MM.1S (cell line): Measurements from ENCODE around the gene IGF2.

Experiments used
- DNase-seq: peaks from one replicate; pipeline ENCODE4 v3.0.0-alpha.2; 2015
- H2AFZ ChIP-seq: fragments of 300-600 bp; sonication (generic); 2 replicates; pipeline ENCODE4 v1.6.0; 2016; ENCODE audit warnings: antibody characterized with exemption, low read length
- H3F3A ChIP-seq: fragments of 300-600 bp; sonication (generic); 2 replicates; pipeline ENCODE4 v1.6.1; 2016; ENCODE audit warnings: mild to moderate bottlenecking, antibody characterized with exemption, low read length, moderate library complexity, mixed read lengths; ENCODE audit not compliant: insufficient read depth
- H3K27ac ChIP-seq: fragments of 300-600 bp; sonication (generic); 2 replicates; pipeline ENCODE4 v1.5.1; 2016; ENCODE audit warnings: mild to moderate bottlenecking, low read length
- H3K27me3 ChIP-seq: fragments of 300-600 bp; sonication (generic); replicated peaks from 2 replicates; pipeline ENCODE4 v1.6.0; 2016; ENCODE audit warnings: low read length; ENCODE audit not compliant: insufficient read depth
- H3K36me3 ChIP-seq: fragments of 300-600 bp; sonication (generic); replicated peaks from 2 replicates; pipeline ENCODE4 v1.6.1; 2016; ENCODE audit warnings: mild to moderate bottlenecking, low read length, mixed read lengths; ENCODE audit not compliant: insufficient read depth
- H3K4me1 ChIP-seq: fragments of 300-600 bp; sonication (generic); 2 replicates; pipeline ENCODE4 v1.6.1; 2016; ENCODE audit warnings: low read length, mixed read lengths
- H3K4me2 ChIP-seq: fragments of 300-600 bp; sonication (generic); 2 replicates; pipeline ENCODE4 v1.6.0; 2016; ENCODE audit warnings: low read depth, low read length
- H3K4me3 ChIP-seq: fragments of 300-600 bp; sonication (generic); 2 replicates; pipeline ENCODE4 v1.5.1; 2016; ENCODE audit warnings: low read length, mixed read lengths
- H3K79me2 ChIP-seq: fragments of 300-600 bp; sonication (generic); 2 replicates; pipeline ENCODE4 v1.6.1; 2016; ENCODE audit warnings: mixed run types, low read length, mixed read lengths
- H3K9ac ChIP-seq: fragments of 300-600 bp; sonication (generic); 2 replicates; pipeline ENCODE4 v1.6.1; 2016; ENCODE audit warnings: low read length, mixed read lengths
- H3K9me2 ChIP-seq: fragments of 300-600 bp; sonication (generic); replicated peaks from 2 replicates; pipeline ENCODE4 v1.6.1; 2016; ENCODE audit warnings: mild to moderate bottlenecking, low read length, mixed read lengths; ENCODE audit not compliant: insufficient read depth
- H3K9me3 ChIP-seq: fragments of 300-600 bp; sonication (generic); replicated peaks from 2 replicates; pipeline ENCODE4 v1.6.1; 2016; ENCODE audit warnings: mild to moderate bottlenecking, low read length, mixed read lengths; ENCODE audit not compliant: insufficient read depth
- H4K20me1 ChIP-seq: fragments of 300-600 bp; sonication (generic); 2 replicates; pipeline ENCODE4 v1.6.1; 2016; ENCODE audit warnings: mild to moderate bottlenecking, low read length, moderate library complexity, mixed read lengths; ENCODE audit not compliant: insufficient read depth
- CTCF ChIP-seq: fragments of 300-600 bp; sonication (generic); IDR thresholded peaks from 2 replicates; pipeline ENCODE4 v1.5.1; 2016; ENCODE audit warnings: antibody characterized with exemption, low read length, mixed read lengths
- EZH2 ChIP-seq: fragments of 300-600 bp; sonication (generic); optimal IDR thresholded peaks from 2 replicates; pipeline ENCODE3; 2017; ENCODE audit warnings: low read depth, mild to moderate bottlenecking, antibody characterized with exemption, low read length, mixed read lengths
- EZH2phosphoT487 ChIP-seq: fragments of 300-600 bp; sonication (generic); IDR thresholded peaks from 2 replicates; pipeline ENCODE4 v1.6.1; 2018; ENCODE audit warnings: antibody characterized with exemption, low read length

The IGF2 gene

GRCh38 chr11:2134022-2135010 is 4.9 kb downstream of the IGF2 start:
- Histone ChIP-seq H3K9me2 (no peaks in the 10 kb centered on the region), H3K9ac (no peak overlapping the region), H4K20me1 (no peaks in the 10 kb centered on the region), H2AFZ (no peak overlapping the region), H3F3A (no peaks in the 10 kb centered on the region), H3K4me3 (no peak overlapping the region), H3K27ac (no peak overlapping the region), H3K79me2 (no peaks in the 10 kb centered on the region), H3K4me1 (no peaks in the 10 kb centered on the region), H3K4me2 (no peak overlapping the region), H3K36me3 (no peaks in the 10 kb centered on the region), H3K9me3 (no peaks in the 10 kb centered on the region), H3K27me3 (peaks cover 87% of the 10 kb centered on the region)
- DNase-seq = no peak
- TF ChIP-seq EZH2phosphoT487 (no peak), EZH2 (no peak), CTCF (no peak)

- TF ChIP-seq EZH2 (no peak), EZH2phosphoT487 (no peak), CTCF (no peak)
- no peak for DNase-seq
- H3K9me2 ChIP-seq = no peaks in the 10 kb centered on the region
- peaks cover 95% of the 10 kb centered on the region for H3K27me3 ChIP-seq
- H3K9ac ChIP-seq = no peak overlapping the region
- H2AFZ ChIP-seq = no peak overlapping the region
- no peaks in the 10 kb centered on the region for H3K9me3 ChIP-seq
- H3K79me2 ChIP-seq = no peaks in the 10 kb centered on the region
- H3K4me1 ChIP-seq = no peaks in the 10 kb centered on the region
- no peaks in the 10 kb centered on the region for H3F3A ChIP-seq
- no peak overlapping the region for H3K4me3 ChIP-seq
- H3K36me3 ChIP-seq = no peaks in the 10 kb centered on the region
- no peak overlapping the region for H3K27ac ChIP-seq
- H4K20me1 ChIP-seq = no peaks in the 10 kb centered on the region
- H3K4me2 ChIP-seq = no peak overlapping the region
Measured at GRCh38 chr11:2133241-2134021, 5.8 kb downstream of the IGF2 start.

- H3K27me3 ChIP-seq = peaks cover 96% of the 10 kb centered on the region
- H3K9ac ChIP-seq = no peak overlapping the region
- no peak overlapping the region for H2AFZ ChIP-seq
- H3K27ac ChIP-seq = no peak overlapping the region
- H3K4me3 ChIP-seq = no peak overlapping the region
- DNase-seq = no peak
- H3K9me2 ChIP-seq = no peaks in the 10 kb centered on the region
- no peaks in the 10 kb centered on the region for H3K9me3 ChIP-seq
- H3K4me2 ChIP-seq = no peak overlapping the region
- H3F3A ChIP-seq = no peaks in the 10 kb centered on the region
- H4K20me1 ChIP-seq = no peaks in the 10 kb centered on the region
- no peaks in the 10 kb centered on the region for H3K36me3 ChIP-seq
- TF ChIP-seq CTCF = no peak
- no peak for TF ChIP-seq EZH2
- TF ChIP-seq EZH2phosphoT487 = no peak
- H3K79me2 ChIP-seq = no peaks in the 10 kb centered on the region
- H3K4me1 ChIP-seq = no peaks in the 10 kb centered on the region
Measured at GRCh38 chr11:2132874-2133240, 6.3 kb downstream of the IGF2 start.
